Measurements from ENCODE around the gene MEGF11. TPM values are rescaled to one million over a fixed set of nuclear protein-coding genes. Genes with fewer than 3 reads are reported as not detected.

Gene MEGF11
- total RNA-seq, 1 donor from 2014 or later = 0.25 TPM

DNA sequence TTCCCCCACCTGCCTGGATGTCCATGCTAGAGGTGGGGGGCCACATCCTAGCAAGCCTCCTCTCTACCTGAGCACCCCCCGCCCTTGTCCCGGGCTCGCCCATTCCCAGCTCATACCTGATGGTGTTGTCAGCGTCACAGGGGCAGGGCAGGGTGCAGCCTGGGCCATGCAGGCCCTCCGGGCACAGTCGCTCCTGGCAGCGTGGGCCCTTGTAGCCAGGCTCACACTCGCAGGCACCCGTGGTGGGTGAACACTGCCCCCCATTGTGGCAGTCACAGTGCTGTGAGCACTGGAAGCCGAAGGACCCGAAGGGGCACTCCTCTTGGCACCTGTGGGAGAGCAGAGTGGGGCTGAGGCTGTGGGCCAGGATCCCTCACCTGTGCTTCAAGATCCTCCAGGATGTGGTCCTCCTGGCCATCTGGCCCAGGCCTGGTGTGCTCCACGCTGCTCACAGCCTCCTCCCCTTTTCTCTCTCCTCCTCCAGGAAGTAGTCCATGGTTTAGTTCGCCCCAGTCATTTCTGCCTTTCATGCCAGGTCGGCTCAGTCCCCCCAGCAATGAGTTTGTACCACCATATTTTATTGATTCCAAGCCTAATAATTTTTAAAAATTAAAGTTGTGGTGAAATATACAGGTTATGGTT is 288.6 kb downstream of the MEGF11 start:
- H3K27ac ChIP-seq = no peak overlapping the region
- no peaks in the 10 kb centered on the region for H3K36me3 ChIP-seq
- no peak for DNase-seq (ENCODE audit: extremely low spot score in 2 of 2)
- H3K9me3 ChIP-seq = no peaks in the 10 kb centered on the region
- H3K4me1 ChIP-seq = no peaks in the 10 kb centered on the region
- no peaks in the 10 kb centered on the region for H3K27me3 ChIP-seq
- intact Hi-C loops (cut with DNase I) = no loop called here
- no peak overlapping the region for H3K4me3 ChIP-seq
- TF ChIP-seq POLR2A (IDR thresholded peaks at IDR 0.05) (no peak), POLR2AphosphoS5 (IDR thresholded peaks at IDR 0.05; ENCODE audit: insufficient read depth in 1 of 2, low read depth in 1 of 2) (no peak)
- TF ChIP-seq, protein P1, sequence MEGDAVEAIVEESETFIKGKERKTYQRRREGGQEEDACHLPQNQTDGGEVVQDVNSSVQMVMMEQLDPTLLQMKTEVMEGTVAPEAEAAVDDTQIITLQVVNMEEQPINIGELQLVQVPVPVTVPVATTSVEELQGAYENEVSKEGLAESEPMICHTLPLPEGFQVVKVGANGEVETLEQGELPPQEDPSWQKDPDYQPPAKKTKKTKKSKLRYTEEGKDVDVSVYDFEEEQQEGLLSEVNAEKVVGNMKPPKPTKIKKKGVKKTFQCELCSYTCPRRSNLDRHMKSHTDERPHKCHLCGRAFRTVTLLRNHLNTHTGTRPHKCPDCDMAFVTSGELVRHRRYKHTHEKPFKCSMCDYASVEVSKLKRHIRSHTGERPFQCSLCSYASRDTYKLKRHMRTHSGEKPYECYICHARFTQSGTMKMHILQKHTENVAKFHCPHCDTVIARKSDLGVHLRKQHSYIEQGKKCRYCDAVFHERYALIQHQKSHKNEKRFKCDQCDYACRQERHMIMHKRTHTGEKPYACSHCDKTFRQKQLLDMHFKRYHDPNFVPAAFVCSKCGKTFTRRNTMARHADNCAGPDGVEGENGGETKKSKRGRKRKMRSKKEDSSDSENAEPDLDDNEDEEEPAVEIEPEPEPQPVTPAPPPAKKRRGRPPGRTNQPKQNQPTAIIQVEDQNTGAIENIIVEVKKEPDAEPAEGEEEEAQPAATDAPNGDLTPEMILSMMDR (IDR thresholded peaks at IDR 0.05) = no peak

DNA sequence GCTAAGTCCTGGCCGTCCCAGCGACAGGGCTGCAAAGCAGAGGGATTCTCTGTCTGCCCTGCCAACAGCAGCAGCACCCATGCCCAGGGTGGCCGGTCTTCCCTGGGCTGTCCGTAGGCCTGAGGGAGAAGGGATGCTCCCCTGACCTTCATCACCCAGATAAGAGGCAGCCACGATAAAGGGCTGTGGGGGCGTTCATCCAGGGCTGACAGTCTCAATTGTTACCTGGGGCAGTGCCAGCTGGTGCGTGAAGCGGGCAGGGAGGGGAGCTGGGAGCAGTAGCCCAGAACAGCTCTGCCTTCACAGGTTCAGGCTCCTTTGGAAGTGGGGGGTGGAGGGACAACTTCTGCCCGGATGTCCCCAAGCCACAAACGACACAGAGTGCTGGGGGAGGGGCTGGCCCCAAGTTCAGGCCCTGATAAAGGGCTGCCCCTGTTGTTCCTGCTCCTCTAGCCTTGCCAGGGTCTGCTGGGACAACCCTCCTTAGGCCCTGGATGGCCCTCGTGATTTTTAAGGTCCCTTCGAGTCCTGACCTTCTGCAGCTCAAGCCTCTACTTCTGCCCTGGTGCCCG is 289.6 kb downstream of the MEGF11 start:
- intact Hi-C loops (cut with DNase I) = no loop called here
- DNase-seq (ENCODE audit: extremely low spot score in 2 of 2) = no peak
- Histone ChIP-seq H3K27ac (no peak overlapping the region), H3K27me3 (no peaks in the 10 kb centered on the region), H3K4me3 (no peak overlapping the region), H3K36me3 (no peaks in the 10 kb centered on the region), H3K9me3 (no peaks in the 10 kb centered on the region), H3K4me1 (no peaks in the 10 kb centered on the region)
- TF ChIP-seq POLR2A (IDR thresholded peaks at IDR 0.05) = no peak
- TF ChIP-seq POLR2AphosphoS5 (IDR thresholded peaks at IDR 0.05; ENCODE audit: insufficient read depth in 1 of 2, low read depth in 1 of 2) = no peak
- TF ChIP-seq, protein P1 (IDR thresholded peaks at IDR 0.05) = no peak

DNA sequence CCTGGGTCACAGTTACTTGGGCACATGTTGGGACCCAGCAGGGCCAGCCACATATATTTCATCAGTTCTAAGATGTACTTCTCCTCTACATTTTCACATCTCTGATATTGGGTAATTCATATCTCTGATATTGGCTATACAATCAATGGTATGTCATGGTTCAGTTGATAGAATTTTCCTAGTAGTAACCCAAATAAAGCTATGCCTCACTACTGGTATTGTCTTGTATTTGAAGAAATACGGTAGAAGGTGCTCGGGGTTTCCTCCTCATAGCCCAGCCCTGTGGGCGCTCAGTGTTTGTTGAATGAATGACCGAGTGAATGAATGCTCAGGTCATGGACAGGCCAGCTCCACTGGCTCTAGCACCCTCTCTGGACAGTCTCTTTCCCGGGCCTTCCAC is 290.2 kb downstream of the MEGF11 start:
- H3K4me1 ChIP-seq = no peaks in the 10 kb centered on the region
- no peaks in the 10 kb centered on the region for H3K36me3 ChIP-seq
- no peak for DNase-seq (ENCODE audit: extremely low spot score in 2 of 2)
- H3K9me3 ChIP-seq = no peaks in the 10 kb centered on the region
- no peak overlapping the region for H3K27ac ChIP-seq
- H3K27me3 ChIP-seq = no peaks in the 10 kb centered on the region
- intact Hi-C loops (cut with DNase I) = no loop called here
- no peak for TF ChIP-seq POLR2AphosphoS5 (IDR thresholded peaks at IDR 0.05; ENCODE audit: insufficient read depth in 1 of 2, low read depth in 1 of 2)
- no peak for TF ChIP-seq POLR2A (IDR thresholded peaks at IDR 0.05)
- TF ChIP-seq, protein P1 (IDR thresholded peaks at IDR 0.05) = no peak
- H3K4me3 ChIP-seq = no peak overlapping the region

DNA sequence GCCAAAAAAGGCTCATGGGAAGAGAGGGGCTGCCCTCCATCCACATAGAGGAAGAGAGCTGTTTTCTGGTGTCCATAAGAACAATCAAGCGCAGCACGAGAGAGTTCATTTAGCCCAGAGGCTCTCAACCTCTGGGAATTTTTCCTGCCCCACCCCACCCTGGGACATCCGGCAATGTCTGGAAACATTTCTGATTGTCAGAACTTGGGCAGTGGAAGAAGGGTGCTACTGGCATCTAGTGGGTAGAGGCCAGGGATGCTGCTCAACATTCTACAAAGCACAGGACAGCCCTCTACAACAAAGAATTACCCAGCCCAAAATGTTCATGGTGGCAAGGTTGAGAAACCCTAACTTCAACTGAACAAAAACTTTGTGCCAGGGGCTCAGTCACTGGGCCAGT is 291.4 kb downstream of the MEGF11 start:
- no peak for TF ChIP-seq POLR2AphosphoS5 (IDR thresholded peaks at IDR 0.05; ENCODE audit: insufficient read depth in 1 of 2, low read depth in 1 of 2)
- TF ChIP-seq POLR2A (IDR thresholded peaks at IDR 0.05) = no peak
- TF ChIP-seq, protein P1 (IDR thresholded peaks at IDR 0.05) = no peak
- intact Hi-C loops (cut with DNase I) = no loop called here
- no peaks in the 10 kb centered on the region for H3K9me3 ChIP-seq
- no peak overlapping the region for H3K4me3 ChIP-seq
- DNase-seq (ENCODE audit: extremely low spot score in 2 of 2) = no peak
- H3K27me3 ChIP-seq = no peaks in the 10 kb centered on the region
- no peaks in the 10 kb centered on the region for H3K4me1 ChIP-seq
- no peaks in the 10 kb centered on the region for H3K36me3 ChIP-seq
- no peak overlapping the region for H3K27ac ChIP-seq

DNA sequence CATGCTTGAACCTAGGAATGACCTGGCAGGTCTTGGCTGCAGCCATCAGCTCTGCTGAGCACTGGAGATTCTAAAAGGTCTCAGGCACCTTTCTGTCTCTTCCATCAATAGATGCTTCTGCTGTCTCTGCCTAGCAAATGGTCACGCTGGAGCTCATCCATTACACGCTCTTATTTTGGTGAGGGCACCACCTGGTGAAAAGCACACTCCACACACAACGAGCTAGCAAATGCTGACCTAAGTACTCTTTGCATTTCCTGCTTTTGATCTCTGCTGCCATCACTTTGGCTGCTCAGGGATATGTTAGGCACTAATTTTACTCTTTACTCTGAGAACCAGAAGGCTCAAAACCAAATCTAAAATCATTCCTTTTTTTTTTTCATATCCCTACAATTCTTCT is 293.0 kb downstream of the MEGF11 start:
- Histone ChIP-seq H3K4me1 (no peaks in the 10 kb centered on the region), H3K27me3 (no peaks in the 10 kb centered on the region), H3K36me3 (no peaks in the 10 kb centered on the region), H3K27ac (no peak overlapping the region), H3K9me3 (no peaks in the 10 kb centered on the region), H3K4me3 (no peak overlapping the region)
- DNase-seq (ENCODE audit: extremely low spot score in 2 of 2) = no peak
- intact Hi-C loops (cut with DNase I) = no loop called here
- TF ChIP-seq POLR2AphosphoS5 (IDR thresholded peaks at IDR 0.05; ENCODE audit: insufficient read depth in 1 of 2, low read depth in 1 of 2) (no peak), POLR2A (IDR thresholded peaks at IDR 0.05) (no peak)
- TF ChIP-seq, protein P1 (IDR thresholded peaks at IDR 0.05) = no peak
